Mucosa of stomach (tissue), 1 donor: Measurements from ENCODE around the gene NLE1.
"Not testable (repeated sequence)": the region's sequence is repeated elsewhere in the genome, so short reads cannot be mapped to it uniquely, and the experiment has no call there.

Experiments used
- H3K27me3 ChIP-seq: one replicate; pipeline ENCODE4 v1.7.0; 2013; ENCODE audit warnings: mild to moderate bottlenecking, low read length; ENCODE audit not compliant: control insufficient read depth, insufficient read depth
- H3K36me3 ChIP-seq: one replicate; pipeline ENCODE4 v1.7.0; 2013; ENCODE audit warnings: low read length; ENCODE audit not compliant: control insufficient read depth, insufficient read depth
- H3K4me1 ChIP-seq: one replicate; pipeline ENCODE4 v1.7.0; 2013; ENCODE audit warnings: mild to moderate bottlenecking, low read length; ENCODE audit not compliant: control insufficient read depth, insufficient read depth
- H3K4me3 ChIP-seq: one replicate; pipeline ENCODE4 v1.7.0; 2013; ENCODE audit warnings: low read length
- H3K9ac ChIP-seq: one replicate; pipeline ENCODE4 v1.7.0; 2013; ENCODE audit warnings: mild to moderate bottlenecking, low read length, moderate library complexity
- H3K9me3 ChIP-seq: one replicate; pipeline ENCODE4 v1.7.0; 2013; ENCODE audit warnings: mild to moderate bottlenecking, low read length, moderate library complexity; ENCODE audit not compliant: control insufficient read depth
- donor health status: Pancreatic carcinoma.

The NLE1 gene

DNA sequence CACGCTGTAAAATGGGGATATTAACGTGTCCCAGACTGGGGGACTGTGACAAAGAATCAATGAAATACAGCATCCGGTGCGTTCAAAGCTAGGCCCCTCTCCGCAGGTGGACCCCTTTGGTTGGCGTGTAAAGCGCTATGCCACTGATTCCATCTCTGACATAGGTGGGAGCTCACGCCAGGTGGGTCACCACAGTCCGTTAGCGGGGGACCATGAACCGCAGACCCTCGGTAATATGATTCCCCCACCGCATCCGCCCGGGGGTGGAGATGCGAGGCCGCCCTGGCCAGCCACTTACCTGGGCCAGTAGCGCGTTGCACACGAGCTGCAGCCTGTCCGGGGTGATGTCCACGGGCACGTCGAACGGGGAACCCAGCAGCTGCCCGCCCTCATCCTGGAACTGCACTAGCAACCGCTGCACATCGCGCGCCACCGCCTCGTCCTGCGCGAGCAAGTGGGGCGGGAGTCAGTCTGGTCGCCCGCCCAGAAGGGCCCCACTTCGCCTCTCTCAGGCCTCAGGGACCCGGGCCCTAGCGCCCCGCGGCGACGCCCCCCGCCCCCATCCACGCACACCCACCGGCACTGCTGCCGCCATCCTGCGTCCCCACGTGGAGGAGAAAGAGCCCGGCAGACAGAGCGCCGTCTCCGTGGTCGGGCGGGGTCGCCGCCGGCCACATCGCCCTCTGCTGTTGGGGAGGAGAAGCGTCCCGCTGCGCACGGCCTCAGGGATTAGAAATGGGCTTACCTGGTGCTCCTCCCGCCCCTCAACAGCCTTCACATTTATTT lies at the start of gene NLE1:
NLE1 (minus strand) TSS at position 623 of the 786 bp plus-strand sequence; CDS start at position 595, 28 bp downstream.
- H3K36me3 ChIP-seq: no peaks in the 10 kb centered on the region
- H3K9ac ChIP-seq: peak within 1 kb of the TSS; percentile 71
- peak within 1 kb of the TSS; percentile 87 for H3K4me3 ChIP-seq
- peaks cover 5% of the 10 kb centered on the region for H3K4me1 ChIP-seq
- H3K9me3 ChIP-seq: no peaks in the 10 kb centered on the region
- no peaks in the 10 kb centered on the region for H3K27me3 ChIP-seq

DNA sequence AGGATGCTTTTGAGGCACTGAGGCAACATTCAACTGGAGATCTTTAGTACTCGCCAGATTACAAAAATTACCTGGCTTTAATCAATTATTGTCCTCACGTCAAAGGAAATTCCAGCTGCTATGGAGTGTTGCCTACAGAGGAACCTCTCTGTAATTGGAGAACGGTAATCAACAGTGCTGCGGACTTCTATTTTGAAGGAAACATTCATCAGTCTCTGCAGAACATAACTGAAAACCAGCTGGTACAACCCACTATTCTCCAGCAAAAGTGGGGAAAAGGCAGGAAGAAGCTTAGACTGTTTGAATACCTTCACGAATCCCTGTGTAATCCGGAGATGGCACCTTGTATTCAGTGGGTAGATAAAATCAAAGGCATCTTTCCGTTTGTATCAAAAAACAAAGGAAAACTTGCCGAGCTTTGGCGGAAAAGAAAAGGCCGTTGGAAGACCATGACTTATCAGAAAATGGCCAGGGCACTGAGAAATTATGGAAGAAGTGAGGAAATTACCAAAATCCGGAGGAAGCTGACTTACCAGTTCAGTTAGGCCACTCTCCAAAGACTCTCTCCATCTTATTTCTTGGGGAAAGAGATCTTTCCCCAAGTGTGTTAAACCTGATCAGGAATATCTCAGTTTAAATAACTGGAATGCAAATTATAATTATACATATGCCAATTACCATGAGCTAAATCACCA lies 49.0 kb upstream of the NLE1 start:
- Histone ChIP-seq H3K9ac (no peak overlapping the region), H3K4me3 (no peak overlapping the region), H3K27me3 (no peaks in the 10 kb centered on the region), H3K4me1 (no peaks in the 10 kb centered on the region), H3K36me3 (no peaks in the 10 kb centered on the region), H3K9me3 (no peaks in the 10 kb centered on the region)

DNA sequence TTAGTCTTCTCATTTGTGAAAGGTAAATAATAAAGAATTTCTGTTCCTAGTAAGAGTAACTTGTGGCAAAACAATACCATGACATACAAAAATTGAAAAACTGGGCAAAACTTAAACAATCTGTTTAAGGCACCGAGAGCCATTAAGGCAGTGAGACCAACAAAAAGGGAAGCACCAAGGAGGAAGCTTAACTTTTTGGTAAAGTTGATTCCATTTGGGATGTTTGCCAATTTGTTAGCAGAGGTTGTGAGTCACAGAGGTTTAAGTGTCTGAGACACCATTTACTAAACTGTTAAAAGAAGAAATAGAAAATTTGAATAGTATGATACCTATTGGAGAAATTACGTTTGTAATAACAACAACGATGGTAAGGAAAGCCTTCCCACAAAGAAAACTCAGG lies 47.2 kb upstream of the NLE1 start:
- no peaks in the 10 kb centered on the region for H3K36me3 ChIP-seq
- no peaks in the 10 kb centered on the region for H3K4me1 ChIP-seq
- H3K27me3 ChIP-seq: no peaks in the 10 kb centered on the region
- H3K9me3 ChIP-seq: no peaks in the 10 kb centered on the region
- H3K9ac ChIP-seq: no peak overlapping the region
- no peak overlapping the region for H3K4me3 ChIP-seq

DNA sequence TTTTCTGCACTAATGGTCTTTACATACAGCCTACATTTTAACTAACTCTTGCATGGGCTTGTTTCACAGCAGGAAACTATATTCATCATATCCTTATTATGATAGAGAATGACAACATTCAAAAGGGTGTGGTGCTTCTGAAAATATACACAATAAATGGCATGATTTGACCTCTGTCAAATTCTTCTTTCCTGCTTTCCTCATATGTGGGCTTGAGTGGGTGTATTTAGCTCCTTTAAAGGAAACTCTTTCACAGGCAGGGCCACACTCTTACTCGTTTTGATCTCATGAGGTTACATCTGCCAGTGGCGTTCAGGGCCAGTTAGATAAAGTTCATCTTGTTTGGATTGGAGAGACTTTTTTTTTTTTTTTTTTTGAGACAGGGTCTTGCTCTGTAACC lies 46.0 kb upstream of the NLE1 start:
- no peak overlapping the region for H3K4me3 ChIP-seq
- no peaks in the 10 kb centered on the region for H3K36me3 ChIP-seq
- H3K9me3 ChIP-seq: no peaks in the 10 kb centered on the region
- no peaks in the 10 kb centered on the region for H3K4me1 ChIP-seq
- H3K9ac ChIP-seq: no peak overlapping the region
- peaks cover 5% of the 10 kb centered on the region for H3K27me3 ChIP-seq

DNA sequence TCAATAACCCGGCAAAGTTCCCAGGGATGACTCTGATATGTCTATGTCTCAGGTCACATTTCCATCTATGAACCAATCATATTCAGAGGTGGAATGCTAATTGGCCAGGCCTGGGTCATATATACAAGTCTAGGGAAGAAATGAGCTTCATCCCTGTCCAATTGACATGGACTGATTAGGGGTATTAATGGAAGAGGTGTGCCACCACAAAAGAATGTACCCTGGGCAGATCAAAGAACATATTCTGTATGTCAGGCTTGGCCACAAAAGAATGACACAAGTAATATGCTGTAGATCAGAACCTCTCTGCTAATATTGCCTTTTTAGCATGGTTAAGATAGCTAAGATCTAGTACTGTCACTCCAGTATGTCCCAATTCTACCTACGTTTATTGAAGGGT lies 45.4 kb upstream of the NLE1 start:
- no peaks in the 10 kb centered on the region for H3K4me1 ChIP-seq

DNA sequence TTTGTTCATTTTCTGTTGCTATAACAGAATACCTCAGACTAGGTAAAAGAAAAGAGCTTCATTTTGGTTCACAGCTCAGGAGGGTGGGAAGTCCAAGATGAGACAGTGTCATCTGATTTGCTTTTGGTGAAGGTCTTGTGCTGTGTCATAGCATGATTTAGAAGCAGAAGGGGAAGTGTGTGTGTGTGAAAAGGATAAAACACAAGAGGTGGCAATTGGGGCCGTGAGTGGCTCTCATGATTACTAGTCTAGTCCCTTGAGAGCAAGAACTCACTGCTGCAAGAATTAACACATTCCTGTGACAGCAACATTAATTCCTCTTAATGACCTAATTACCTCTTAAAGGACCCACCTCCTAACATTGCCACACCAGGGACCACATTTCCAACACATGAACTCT lies 43.7 kb upstream of the NLE1 start:
- Histone ChIP-seq H3K4me1 (no peaks in the 10 kb centered on the region), H3K27me3 (peaks cover 5% of the 10 kb centered on the region), H3K36me3 (no peaks in the 10 kb centered on the region), H3K9ac (no peak overlapping the region), H3K4me3 (no peak overlapping the region), H3K9me3 (no peaks in the 10 kb centered on the region)

More for the DNA sequence above, 45.4 kb upstream of the NLE1 start:
- no peaks in the 10 kb centered on the region for H3K9me3 ChIP-seq
- no peaks in the 10 kb centered on the region for H3K36me3 ChIP-seq
- H3K9ac ChIP-seq: no peak overlapping the region
- H3K27me3 ChIP-seq: peaks cover 5% of the 10 kb centered on the region
- H3K4me3 ChIP-seq: no peak overlapping the region

DNA sequence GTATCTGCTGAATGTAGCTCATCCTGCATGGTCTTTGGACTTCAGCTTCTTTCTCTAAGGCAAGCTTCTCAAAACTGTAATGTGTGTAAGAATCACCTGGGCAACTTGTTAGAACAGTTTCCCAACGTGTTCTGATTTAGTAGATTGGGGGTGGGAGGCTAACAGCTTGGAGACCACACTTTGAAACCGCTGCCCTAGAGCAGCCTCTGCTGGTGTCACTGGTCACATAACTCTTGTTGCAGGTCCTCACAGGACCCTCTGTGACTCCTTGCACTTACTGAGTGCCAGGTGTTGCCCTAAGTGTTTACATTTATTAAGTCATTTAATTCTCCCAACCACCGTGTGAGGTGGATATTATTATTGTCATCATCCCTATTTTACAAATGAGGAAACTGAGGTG lies 42.2 kb upstream of the NLE1 start:
- no peak overlapping the region for H3K4me3 ChIP-seq
- no peaks in the 10 kb centered on the region for H3K9me3 ChIP-seq
- no peak overlapping the region for H3K9ac ChIP-seq
- peaks cover 5% of the 10 kb centered on the region for H3K27me3 ChIP-seq
- H3K36me3 ChIP-seq: no peaks in the 10 kb centered on the region
- H3K4me1 ChIP-seq: no peaks in the 10 kb centered on the region

DNA sequence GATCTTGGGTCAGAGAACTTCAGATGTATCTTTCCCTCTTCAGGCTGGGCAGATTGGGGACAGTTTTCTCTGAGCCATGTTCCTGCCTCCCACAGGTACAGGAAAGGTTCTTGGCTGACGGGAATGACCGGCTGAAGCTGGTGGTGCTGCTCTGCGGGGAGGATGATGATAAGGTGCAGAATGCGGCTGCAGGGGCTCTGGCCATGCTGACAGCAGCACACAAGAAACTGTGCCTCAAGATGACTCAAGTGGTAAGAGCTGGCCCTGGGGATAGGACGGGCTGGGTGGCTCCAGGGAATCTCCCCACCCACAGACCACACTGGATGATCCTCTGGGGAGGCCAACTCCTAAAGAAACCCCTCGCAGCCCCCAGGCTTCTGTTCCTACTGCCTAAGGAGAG lies 41.2 kb upstream of the NLE1 start:
- H3K4me3 ChIP-seq: no peak overlapping the region
- no peak overlapping the region for H3K9ac ChIP-seq
- no peaks in the 10 kb centered on the region for H3K36me3 ChIP-seq
- H3K9me3 ChIP-seq: no peaks in the 10 kb centered on the region
- H3K4me1 ChIP-seq: no peaks in the 10 kb centered on the region
- H3K27me3 ChIP-seq: peaks cover 5% of the 10 kb centered on the region

DNA sequence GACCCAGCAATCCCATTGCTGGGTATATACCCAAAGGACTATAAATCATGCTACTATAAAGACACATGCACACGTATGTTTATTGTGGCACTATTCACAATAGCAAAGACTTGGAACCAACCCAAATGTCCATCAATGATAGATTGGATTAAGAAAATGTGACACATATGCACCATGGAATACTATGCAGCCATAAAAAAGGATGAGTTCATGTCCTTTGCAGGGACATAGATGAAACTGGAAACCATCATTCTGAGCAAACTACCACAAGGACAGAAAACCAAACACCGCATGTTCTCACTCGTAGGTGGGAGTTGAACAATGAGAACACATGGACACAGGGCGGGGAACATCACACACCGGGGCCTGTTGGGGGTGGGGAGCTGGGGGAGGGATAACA lies 37.3 kb upstream of the NLE1 start:
- not testable (repeated sequence) for H3K9ac ChIP-seq, H3K27me3 ChIP-seq, H3K4me3 ChIP-seq, H3K9me3 ChIP-seq, H3K4me1 ChIP-seq, H3K36me3 ChIP-seq

DNA sequence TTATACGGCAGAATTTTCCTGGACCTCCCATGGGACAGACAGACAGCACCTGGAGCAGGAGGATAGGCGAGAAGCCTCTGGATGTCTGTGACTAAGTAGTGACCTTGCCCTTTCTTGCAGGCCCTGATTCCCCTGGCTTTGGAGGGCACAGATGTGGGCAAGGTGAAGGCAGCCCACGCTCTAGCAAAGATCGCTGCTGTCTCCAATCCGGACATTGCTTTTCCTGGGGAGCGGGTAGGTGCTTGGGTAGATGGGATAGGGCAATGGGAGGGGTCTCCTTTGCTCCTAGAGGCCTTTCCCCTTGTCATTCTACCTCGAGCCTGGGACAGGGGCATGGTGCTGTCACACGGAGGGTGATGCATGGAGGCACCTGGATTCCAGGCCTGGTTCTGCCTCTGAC lies 34.8 kb upstream of the NLE1 start:
- Histone ChIP-seq H3K4me1 (no peaks in the 10 kb centered on the region), H3K36me3 (no peaks in the 10 kb centered on the region), H3K27me3 (no peaks in the 10 kb centered on the region), H3K9ac (no peak overlapping the region), H3K4me3 (no peak overlapping the region), H3K9me3 (no peaks in the 10 kb centered on the region)

DNA sequence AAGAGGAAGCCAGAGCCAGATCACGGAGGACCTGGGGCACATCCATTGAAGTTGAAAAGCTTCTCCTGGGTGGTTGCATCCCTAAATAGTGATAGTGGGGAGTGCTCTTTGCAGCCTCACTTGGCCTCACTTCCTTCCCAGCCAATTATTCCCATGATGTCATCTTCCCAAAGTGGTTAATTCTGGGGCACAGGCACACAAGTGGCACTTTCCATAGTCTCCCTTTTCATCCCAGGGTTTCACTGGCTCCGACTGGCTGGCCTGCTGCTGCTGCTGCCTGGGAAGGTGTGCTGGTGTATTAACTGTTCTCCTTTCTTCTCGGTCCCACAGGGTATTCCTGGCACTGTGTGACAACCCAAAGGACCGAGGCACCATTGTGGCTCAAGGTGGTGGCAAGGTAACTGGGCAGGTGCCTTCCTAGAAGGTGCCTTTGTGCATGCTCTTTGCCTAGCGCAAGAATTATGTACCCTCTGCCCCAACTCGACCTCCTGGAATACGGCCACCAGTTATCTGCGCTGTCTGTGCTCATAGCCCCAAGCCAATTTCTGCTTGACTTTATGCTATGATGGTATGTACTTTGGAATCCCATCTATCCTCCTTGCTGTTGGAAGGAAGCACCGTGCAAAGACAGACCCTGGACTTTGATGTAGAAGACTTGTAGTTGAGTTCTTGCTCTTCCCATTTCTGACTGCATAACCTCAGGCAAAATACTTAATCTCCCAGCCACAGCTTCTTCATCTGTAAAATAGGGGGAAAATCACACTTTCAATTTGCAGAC lies 33.7 kb upstream of the NLE1 start:
- Histone ChIP-seq H3K9ac (no peak overlapping the region), H3K27me3 (no peaks in the 10 kb centered on the region), H3K9me3 (no peaks in the 10 kb centered on the region), H3K36me3 (no peaks in the 10 kb centered on the region), H3K4me3 (no peak overlapping the region), H3K4me1 (no peaks in the 10 kb centered on the region)

DNA sequence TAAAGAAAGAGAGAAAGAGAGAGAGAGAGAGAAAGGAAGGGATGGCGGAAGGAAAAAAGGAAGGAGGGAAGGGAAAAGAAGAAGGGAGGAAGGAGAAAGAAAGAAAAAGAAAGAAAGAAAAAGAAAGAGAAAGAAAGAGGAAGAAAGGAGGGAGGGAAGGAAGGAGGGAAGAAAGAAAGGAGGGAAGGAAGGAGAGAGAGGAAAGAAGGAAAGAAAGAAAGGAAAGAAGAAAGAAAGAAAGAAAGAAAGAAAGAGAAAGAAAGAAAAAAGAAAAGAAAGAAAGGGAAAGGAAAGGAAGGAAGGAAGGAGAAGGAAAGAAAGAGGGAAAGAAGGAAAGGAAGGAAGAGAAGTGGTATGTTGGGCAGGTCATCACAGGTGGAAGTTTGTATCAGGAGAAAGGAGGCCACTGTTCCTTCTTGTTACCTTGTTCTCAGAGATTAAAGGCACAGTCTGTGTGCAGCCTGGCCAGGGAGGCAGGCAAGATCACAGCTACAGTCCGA lies 32.8 kb upstream of the NLE1 start:
- Histone ChIP-seq H3K9me3 (no peaks in the 10 kb centered on the region), H3K27me3 (no peaks in the 10 kb centered on the region), H3K9ac (no peak overlapping the region), H3K4me1 (no peaks in the 10 kb centered on the region), H3K4me3 (no peak overlapping the region), H3K36me3 (no peaks in the 10 kb centered on the region)
